NT2/D1 (cell line): ENCODE data around the gene EP400.

Experiments
- DNase-seq: peaks from one replicate; pipeline ENCODE4 v3.0.0-alpha.2; 2011; ENCODE audit warnings: low read depth, low spot score
- H3K27me3 ChIP-seq: 2 replicates; pipeline ENCODE4 v1.6.0; 2011; ENCODE audit warnings: mild to moderate bottlenecking; ENCODE audit not compliant: insufficient read length, insufficient read depth
- H3K36me3 ChIP-seq: 2 replicates; pipeline ENCODE4 v1.6.1; 2011; ENCODE audit warnings: mild to moderate bottlenecking, low read length, mixed read lengths; ENCODE audit not compliant: insufficient read depth, insufficient read length
- H3K4me1 ChIP-seq: 2 replicates; pipeline ENCODE4 v1.5.1; 2011; ENCODE audit not compliant: insufficient read depth, insufficient read length
- H3K4me3 ChIP-seq: 2 replicates; pipeline ENCODE4 v1.5.1; 2011; ENCODE audit warnings: low read depth; ENCODE audit not compliant: insufficient read length
- H3K9ac ChIP-seq: 2 replicates; pipeline ENCODE4 v1.6.0; 2011; ENCODE audit warnings: low read depth; ENCODE audit not compliant: insufficient read length
- H3K9me3 ChIP-seq: 2 replicates; pipeline ENCODE4 v1.5.1; 2011; ENCODE audit warnings: mild to moderate bottlenecking, low read length; ENCODE audit not compliant: insufficient read depth
- SUZ12 ChIP-seq: IDR thresholded peaks from 2 replicates; pipeline ENCODE4 v1.6.1; 2011; ENCODE audit not compliant: insufficient read length, insufficient read depth; ENCODE audit errors: extremely low read depth
- YY1 ChIP-seq: IDR thresholded peaks from 2 replicates; pipeline ENCODE4 v1.6.1; 2011; ENCODE audit not compliant: insufficient read length, insufficient read depth
- ZNF274 ChIP-seq: IDR thresholded peaks from 2 replicates; pipeline ENCODE4 v1.6.1; 2011; ENCODE audit warnings: mild to moderate bottlenecking, low read depth, low read length

Gene EP400

GRCh38 chr12:132061197-132061596, 111.5 kb downstream of the EP400 start:
- H3K4me1 ChIP-seq: peaks cover 3% of the 10 kb centered on the region
- H3K9me3 ChIP-seq: no peaks in the 10 kb centered on the region
- peaks cover 84% of the 10 kb centered on the region for H3K36me3 ChIP-seq
- no peaks in the 10 kb centered on the region for H3K27me3 ChIP-seq
- DNase-seq: no peak
- H3K9ac ChIP-seq: no peak overlapping the region
- H3K4me3 ChIP-seq: no peak overlapping the region
- TF ChIP-seq SUZ12: no peak
- no peak for TF ChIP-seq ZNF274
- TF ChIP-seq YY1: no peak

GRCh38 chr12:132061641-132062430, 112.1 kb downstream of the EP400 start:
- Histone ChIP-seq H3K36me3 (peaks cover 84% of the 10 kb centered on the region), H3K27me3 (no peaks in the 10 kb centered on the region), H3K9ac (no peak overlapping the region), H3K4me3 (no peak overlapping the region), H3K4me1 (peaks cover 3% of the 10 kb centered on the region), H3K9me3 (no peaks in the 10 kb centered on the region)
- TF ChIP-seq ZNF274 (no peak), SUZ12 (no peak), YY1 (no peak)
- no peak for DNase-seq

GRCh38 chr12:132062481-132062880, 112.7 kb downstream of the EP400 start:
- TF ChIP-seq YY1: no peak
- no peak for TF ChIP-seq ZNF274
- no peak for TF ChIP-seq SUZ12
- no peak overlapping the region for H3K4me3 ChIP-seq
- peaks cover 3% of the 10 kb centered on the region for H3K4me1 ChIP-seq
- H3K9me3 ChIP-seq: no peaks in the 10 kb centered on the region
- peaks cover 85% of the 10 kb centered on the region for H3K36me3 ChIP-seq
- no peak for DNase-seq
- H3K27me3 ChIP-seq: no peaks in the 10 kb centered on the region
- no peak overlapping the region for H3K9ac ChIP-seq

GRCh38 chr12:132063491-132063890, 113.7 kb downstream of the EP400 start:
- Histone ChIP-seq H3K4me1 (peaks cover 3% of the 10 kb centered on the region), H3K4me3 (no peak overlapping the region), H3K9me3 (no peaks in the 10 kb centered on the region), H3K9ac (no peak overlapping the region), H3K27me3 (no peaks in the 10 kb centered on the region), H3K36me3 (peaks cover 87% of the 10 kb centered on the region)
- no peak for DNase-seq
- TF ChIP-seq SUZ12 (no peak), YY1 (no peak), ZNF274 (no peak)

GRCh38 chr12:132064631-132065030, 114.9 kb downstream of the EP400 start:
- no peaks in the 10 kb centered on the region for H3K27me3 ChIP-seq
- no peak for DNase-seq
- TF ChIP-seq SUZ12 (no peak), ZNF274 (no peak), YY1 (no peak)
- no peak overlapping the region for H3K4me3 ChIP-seq
- H3K4me1 ChIP-seq: peaks cover 3% of the 10 kb centered on the region
- no peak overlapping the region for H3K9ac ChIP-seq
- H3K9me3 ChIP-seq: no peaks in the 10 kb centered on the region
- peaks cover 93% of the 10 kb centered on the region for H3K36me3 ChIP-seq

- H3K4me3 ChIP-seq: no peak overlapping the region
- TF ChIP-seq SUZ12 (no peak), YY1 (no peak), ZNF274 (no peak)
Observed at GRCh38 chr12:132065203-132065602, 115.5 kb downstream of the EP400 start.

GRCh38 chr12:132065609-132066344, 116.0 kb downstream of the EP400 start:
- Histone ChIP-seq H3K27me3 (no peaks in the 10 kb centered on the region), H3K9ac (no peak overlapping the region), H3K4me3 (no peak overlapping the region), H3K4me1 (peaks cover 3% of the 10 kb centered on the region), H3K36me3 (peaks cover 98% of the 10 kb centered on the region), H3K9me3 (no peaks in the 10 kb centered on the region)
- no peak for TF ChIP-seq SUZ12
- no peak for TF ChIP-seq ZNF274
- TF ChIP-seq YY1: no peak
- DNase-seq: no peak

More at GRCh38 chr12:132065203-132065602, 115.5 kb downstream of the EP400 start:
- H3K9ac ChIP-seq: no peak overlapping the region
- no peaks in the 10 kb centered on the region for H3K27me3 ChIP-seq
- H3K4me1 ChIP-seq: peaks cover 3% of the 10 kb centered on the region
- no peak for DNase-seq
- peaks cover 97% of the 10 kb centered on the region for H3K36me3 ChIP-seq
- H3K9me3 ChIP-seq: no peaks in the 10 kb centered on the region
